ENCODE measurements around the gene GALP. TPM values are rescaled to one million over a fixed set of nuclear protein-coding genes. Genes with fewer than 3 reads are reported as not detected.
"Not testable (repeated sequence)": the region's sequence is repeated elsewhere in the genome, so short reads cannot be mapped to it uniquely, and the experiment has no call there.

GALP gene
- total and polyA plus RNA-seq, 2 donors: not detected

DNA sequence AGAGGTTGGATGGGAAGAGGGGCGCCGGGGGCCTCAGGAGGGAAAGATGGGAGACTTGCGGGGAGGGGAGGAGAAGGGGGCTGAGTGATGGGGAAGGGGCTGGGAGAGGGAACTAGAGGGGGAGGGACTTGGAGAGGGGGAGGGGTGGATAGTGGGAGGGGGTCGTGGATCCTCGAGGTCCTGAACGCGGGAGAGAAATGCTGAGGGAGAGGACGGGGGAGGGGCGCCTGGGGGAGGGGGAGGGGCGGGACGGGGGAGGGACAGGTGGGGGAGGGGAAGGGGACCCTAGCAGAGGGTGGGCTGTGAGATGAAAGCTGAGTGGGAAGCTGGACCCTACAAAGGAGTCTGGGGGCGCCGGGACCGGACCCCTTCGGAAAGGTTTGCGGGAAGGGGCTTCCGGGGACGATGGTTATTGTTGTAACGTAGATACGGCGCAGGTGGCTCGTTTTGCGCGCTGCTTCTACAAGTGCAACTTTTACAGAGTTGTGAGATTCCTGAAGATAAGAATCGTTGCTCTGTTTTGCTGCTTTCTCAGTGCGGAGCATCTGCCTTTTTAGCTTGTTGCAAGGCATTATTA, 34.3 kb upstream of the GALP start:
- Histone ChIP-seq H3K4me1 (ENCODE audit: insufficient read depth) (no peaks in the 10 kb centered on the region), H3K27ac (ENCODE audit: low read depth) (no peak overlapping the region), H3K36me3 (ENCODE audit: insufficient read depth) (no peaks in the 10 kb centered on the region), H3K4me3 (ENCODE audit: low read depth, low read length) (peak overlapping the region; percentile 55)
- WGBS: 1% methylated on average over 25 of the region's 26 CpGs
- DNase-seq (ENCODE audit: extremely low spot score): no peak

DNA sequence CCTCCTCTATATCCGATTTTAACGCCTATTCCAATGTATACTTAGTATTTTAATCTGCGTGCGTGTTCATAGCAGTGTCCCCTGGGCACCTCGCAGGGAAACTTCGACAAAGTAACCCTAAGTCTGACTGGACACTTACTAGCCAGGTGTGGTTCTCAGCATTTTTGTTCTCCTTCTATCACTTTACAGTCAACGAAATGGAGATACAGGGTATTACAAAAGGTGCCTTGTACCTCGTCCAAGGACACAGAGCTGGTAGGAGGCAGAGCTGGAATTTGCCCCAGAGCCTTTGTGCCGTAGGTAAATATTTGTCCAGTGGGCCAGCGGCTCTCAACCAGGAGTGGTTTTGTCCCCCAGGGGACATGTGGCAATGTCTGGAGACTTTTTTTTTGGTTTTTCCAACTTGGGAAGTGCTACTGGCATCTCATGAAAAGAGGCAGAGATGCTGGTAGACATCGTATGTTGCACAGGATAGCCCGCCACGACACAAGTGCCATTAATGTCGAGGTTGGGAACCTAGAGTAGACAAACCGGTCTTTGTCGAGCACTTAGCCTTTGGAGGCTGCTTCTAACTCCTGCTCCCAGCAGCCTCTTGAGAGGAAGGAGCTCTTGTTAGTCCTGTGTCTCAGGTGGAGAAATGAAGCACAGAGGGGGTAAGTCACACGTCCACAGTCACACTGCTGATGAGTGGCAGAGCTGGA, 33.6 kb upstream of the GALP start:
- DNase-seq (ENCODE audit: extremely low spot score): no peak
- Histone ChIP-seq H3K4me1 (ENCODE audit: insufficient read depth) (no peaks in the 10 kb centered on the region), H3K36me3 (ENCODE audit: insufficient read depth) (peaks cover 3% of the 10 kb centered on the region), H3K4me3 (ENCODE audit: low read depth, low read length) (no peak overlapping the region), H3K27ac (ENCODE audit: low read depth) (no peak overlapping the region)
- WGBS: 52% methylated on average over 17 of the region's 17 CpGs

DNA sequence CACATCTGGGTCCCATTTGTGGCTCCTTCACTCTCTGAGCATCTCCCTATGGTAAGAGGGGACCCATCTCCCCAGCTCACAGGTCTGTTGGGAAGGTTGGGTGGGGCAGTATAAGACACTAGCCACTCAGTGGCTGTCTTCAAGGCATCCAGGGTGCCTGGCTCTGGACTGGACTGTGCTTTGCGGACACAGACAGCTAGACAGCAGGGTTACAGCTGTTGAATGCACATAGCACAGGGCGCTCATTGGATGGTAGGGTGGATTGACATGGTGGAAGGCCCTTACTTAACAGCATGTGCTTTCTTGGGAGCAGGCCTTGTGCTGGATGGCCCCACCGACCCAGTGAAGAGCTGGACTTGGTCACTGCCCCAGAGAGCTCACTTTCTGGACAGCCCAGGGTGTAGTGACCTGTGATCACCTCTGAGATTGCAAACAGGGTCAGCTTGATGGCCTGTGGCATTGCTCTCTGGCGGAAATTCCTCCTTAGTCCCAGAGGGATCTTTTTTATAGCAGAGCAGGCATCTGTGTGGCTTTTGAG, 32.8 kb upstream of the GALP start:
- H3K27ac ChIP-seq (ENCODE audit: low read depth): no peak overlapping the region

DNA sequence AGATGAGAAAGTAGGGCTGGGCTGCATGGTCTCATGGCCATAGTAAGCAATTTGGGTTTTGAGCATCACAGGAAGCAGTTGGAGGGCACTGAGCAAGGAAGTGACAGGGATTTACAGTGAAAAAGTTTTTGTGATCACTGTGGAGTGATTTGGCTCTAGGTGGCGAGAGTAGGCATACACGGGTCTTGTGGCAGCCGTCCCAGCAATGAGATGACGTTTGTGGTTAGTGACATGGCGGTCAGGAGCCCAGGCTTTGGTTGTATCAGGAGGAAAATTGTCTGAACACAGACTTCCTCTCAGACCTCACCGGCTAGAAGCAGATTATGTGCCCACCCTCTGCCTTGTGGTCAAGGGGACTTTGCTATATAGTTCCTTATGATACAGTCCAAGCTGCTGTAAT, 31.4 kb upstream of the GALP start:
- no peak for DNase-seq (ENCODE audit: extremely low spot score)
- Histone ChIP-seq H3K36me3 (ENCODE audit: insufficient read depth) (peaks cover 4% of the 10 kb centered on the region), H3K4me3 (ENCODE audit: low read depth, low read length) (no peak overlapping the region), H3K27ac (ENCODE audit: low read depth) (no peak overlapping the region), H3K4me1 (ENCODE audit: insufficient read depth) (no peaks in the 10 kb centered on the region)
- WGBS: 71% methylated on average over 6 of the region's 6 CpGs

More for the DNA sequence above, 32.8 kb upstream of the GALP start:
- Histone ChIP-seq H3K4me1 (ENCODE audit: insufficient read depth) (no peaks in the 10 kb centered on the region), H3K36me3 (ENCODE audit: insufficient read depth) (peaks cover 4% of the 10 kb centered on the region), H3K4me3 (ENCODE audit: low read depth, low read length) (no peak overlapping the region)
- DNase-seq (ENCODE audit: extremely low spot score): no peak
- 72% methylated on average over 4 of the region's 4 CpGs for WGBS

DNA sequence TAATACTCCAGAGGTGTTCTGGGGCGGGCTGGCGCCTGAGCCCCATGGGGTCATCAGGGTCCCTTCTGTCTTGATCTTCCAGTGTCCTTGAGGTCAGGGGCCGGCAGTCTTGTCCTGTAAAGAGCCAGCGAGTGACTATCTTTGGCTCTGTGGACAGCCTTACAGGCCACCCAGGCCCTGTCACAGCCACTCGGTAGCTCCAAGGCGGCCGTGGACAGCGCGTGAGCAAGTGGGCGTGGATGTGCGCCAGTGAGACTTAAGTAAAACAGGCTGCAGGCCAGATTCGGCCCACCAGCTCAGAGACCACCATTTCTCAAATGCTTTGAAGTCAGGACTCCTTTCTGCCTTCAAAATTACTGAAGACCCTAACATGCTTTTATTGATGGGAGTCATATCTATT, 31.0 kb upstream of the GALP start:
- DNase-seq (ENCODE audit: extremely low spot score): no peak
- 90% methylated on average over 12 of the region's 12 CpGs for WGBS
- Histone ChIP-seq H3K4me3 (ENCODE audit: low read depth, low read length) (no peak overlapping the region), H3K36me3 (ENCODE audit: insufficient read depth) (peaks cover 4% of the 10 kb centered on the region), H3K27ac (ENCODE audit: low read depth) (no peak overlapping the region), H3K4me1 (ENCODE audit: insufficient read depth) (no peaks in the 10 kb centered on the region)

DNA sequence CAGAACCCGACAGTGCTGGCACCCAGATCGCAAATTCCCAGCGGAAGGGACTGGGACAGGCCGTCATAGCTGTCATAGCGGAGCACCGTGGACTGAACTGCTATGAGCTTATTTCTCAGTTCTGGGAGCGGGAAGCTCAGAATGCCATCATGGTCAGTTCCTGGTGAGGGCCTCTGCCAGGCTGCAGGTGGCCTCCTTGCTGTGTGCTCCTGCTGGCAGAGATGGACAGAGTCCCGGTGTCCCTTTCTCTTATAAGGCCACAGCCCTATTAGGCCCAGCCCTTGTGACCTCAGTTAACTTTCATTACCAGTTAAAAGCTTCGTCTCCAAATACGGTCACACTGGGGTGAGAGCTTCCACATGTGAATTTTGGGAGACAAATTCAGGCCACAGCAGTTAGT, 30.1 kb upstream of the GALP start:
- Histone ChIP-seq H3K27ac (ENCODE audit: low read depth) (no peak overlapping the region), H3K4me3 (ENCODE audit: low read depth, low read length) (no peak overlapping the region), H3K36me3 (ENCODE audit: insufficient read depth) (peaks cover 4% of the 10 kb centered on the region), H3K4me1 (ENCODE audit: insufficient read depth) (no peaks in the 10 kb centered on the region)
- no peak for DNase-seq (ENCODE audit: extremely low spot score)
- 93% methylated on average over 10 of the region's 10 CpGs for WGBS

DNA sequence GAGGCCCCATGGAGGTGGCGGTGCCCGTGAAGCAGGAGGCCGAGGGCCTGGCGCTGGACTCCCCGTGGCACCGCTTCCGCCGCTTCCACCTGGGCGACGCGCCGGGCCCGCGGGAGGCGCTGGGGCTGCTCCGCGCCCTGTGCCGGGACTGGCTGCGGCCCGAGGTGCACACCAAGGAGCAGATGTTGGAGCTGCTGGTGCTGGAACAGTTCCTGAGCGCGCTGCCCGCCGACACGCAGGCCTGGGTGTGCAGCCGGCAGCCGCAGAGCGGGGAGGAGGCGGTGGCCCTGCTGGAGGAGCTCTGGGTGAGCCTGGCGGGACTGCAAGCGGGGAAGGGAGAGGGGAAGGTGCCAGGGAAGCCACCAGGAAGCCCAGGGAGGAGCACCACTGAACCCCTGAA, 28.9 kb upstream of the GALP start:
- H3K36me3 ChIP-seq (ENCODE audit: insufficient read depth): peaks cover 4% of the 10 kb centered on the region
- H3K27ac ChIP-seq (ENCODE audit: low read depth): no peak overlapping the region
- DNase-seq (ENCODE audit: extremely low spot score): no peak
- H3K4me3 ChIP-seq (ENCODE audit: low read depth, low read length): no peak overlapping the region
- WGBS: 98% methylated on average over 31 of the region's 31 CpGs
- no peaks in the 10 kb centered on the region for H3K4me1 ChIP-seq (ENCODE audit: insufficient read depth)

DNA sequence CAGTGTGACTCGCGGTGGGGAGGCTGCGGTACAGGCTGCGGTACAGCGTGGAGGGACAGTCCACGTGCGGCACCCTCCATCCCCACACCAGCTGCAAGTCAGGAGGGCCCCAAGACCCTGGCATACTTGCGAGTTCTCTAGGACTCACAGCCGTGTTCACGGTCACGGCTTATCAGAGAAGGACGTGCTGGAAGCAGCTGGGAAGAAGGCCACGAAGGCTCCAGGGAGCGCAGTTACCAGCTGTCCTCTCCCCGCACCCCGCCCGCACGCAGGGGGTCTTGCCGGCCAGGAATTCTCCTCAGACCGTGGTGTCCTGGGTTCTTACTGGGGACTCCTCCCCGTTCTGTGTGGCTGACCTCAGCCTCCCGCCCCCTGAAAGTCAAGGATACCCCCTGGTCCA, 28.5 kb upstream of the GALP start:
- WGBS: 92% methylated on average over 22 of the region's 22 CpGs
- H3K27ac ChIP-seq (ENCODE audit: low read depth): no peak overlapping the region
- H3K4me3 ChIP-seq (ENCODE audit: low read depth, low read length): no peak overlapping the region
- no peak for DNase-seq (ENCODE audit: extremely low spot score)
- H3K4me1 ChIP-seq (ENCODE audit: insufficient read depth): no peaks in the 10 kb centered on the region
- H3K36me3 ChIP-seq (ENCODE audit: insufficient read depth): peaks cover 4% of the 10 kb centered on the region

DNA sequence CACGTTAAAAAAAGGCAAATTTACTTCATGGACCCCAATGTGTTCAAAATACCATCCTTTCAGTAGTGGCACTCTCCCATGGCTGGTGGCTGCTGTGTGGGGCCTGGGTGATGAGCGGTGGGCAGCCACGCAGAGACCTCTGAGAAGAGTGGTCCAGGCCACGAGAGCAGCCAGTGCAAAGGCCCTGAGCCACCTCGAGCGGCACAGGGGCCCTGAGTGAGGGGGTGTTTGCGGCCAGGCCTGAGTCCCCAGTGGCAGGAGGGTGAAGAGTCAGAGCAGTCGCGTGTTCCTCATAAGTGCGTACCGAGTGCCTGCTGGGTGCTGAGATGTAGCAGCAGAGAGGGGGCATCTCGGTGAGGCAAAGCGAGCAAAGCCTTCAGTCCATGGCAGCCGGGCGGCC, 27.7 kb upstream of the GALP start:
- Histone ChIP-seq H3K4me1 (ENCODE audit: insufficient read depth) (no peaks in the 10 kb centered on the region), H3K4me3 (ENCODE audit: low read depth, low read length) (no peak overlapping the region), H3K36me3 (ENCODE audit: insufficient read depth) (peaks cover 4% of the 10 kb centered on the region), H3K27ac (ENCODE audit: low read depth) (no peak overlapping the region)
- 98% methylated on average over 15 of the region's 15 CpGs for WGBS
- no peak for DNase-seq (ENCODE audit: extremely low spot score)

DNA sequence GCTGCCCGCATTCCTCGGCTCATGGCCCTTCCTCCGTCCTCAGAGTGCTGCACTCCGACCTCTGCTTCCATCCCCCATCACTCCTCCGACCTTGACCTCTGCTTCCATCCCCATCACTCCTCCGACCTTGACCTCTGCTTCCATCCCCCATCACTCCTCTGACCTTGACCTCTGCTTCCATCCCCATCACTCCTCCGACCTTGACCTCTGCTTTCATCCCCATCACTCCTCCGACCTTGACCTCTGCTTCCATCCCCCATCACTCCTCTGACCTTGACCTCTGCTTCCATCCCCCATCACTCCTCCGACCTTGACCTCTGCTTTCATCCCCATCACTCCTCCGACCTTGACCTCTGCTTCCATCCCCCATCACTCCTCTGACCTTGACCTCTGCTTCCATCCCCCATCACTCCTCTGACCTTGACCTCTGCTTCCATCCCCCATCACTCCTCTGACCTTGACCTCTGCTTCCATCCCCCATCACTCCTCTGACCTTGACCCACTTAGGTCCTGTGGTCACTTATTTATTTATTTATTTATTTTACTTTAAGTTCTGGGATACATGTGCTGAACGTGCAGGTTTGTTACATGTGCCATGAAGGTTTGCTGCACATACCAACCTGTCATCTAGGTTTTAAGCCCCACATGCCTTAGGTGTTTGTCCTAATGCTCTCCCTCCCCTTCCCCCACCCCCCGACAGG, 26.7 kb upstream of the GALP start:
- not testable (repeated sequence) for H3K36me3 ChIP-seq (ENCODE audit: insufficient read depth); H3K4me1 ChIP-seq (ENCODE audit: insufficient read depth); H3K4me3 ChIP-seq (ENCODE audit: low read depth, low read length); DNase-seq (ENCODE audit: extremely low spot score); H3K27ac ChIP-seq (ENCODE audit: low read depth)
- WGBS: 95% methylated on average over 12 of the region's 12 CpGs

DNA sequence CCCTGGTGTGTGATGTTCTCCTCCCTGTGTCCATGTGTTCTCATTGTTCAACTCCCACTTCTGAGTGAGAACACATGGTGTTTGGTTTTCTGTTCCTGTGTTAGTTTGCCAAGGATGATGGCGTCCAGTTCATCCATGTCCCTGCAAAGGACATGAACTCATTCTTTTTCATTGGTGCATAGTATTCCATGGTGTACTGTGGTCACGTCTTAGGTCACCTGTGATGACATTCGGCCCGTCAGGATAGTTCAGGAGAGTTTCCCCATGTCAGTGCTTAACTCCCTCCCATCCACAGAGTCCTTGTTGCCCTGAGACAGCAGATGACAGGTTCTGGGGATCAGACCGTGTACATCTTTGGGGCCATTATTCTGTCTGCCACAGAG, 26.2 kb upstream of the GALP start:
- 93% methylated on average over 5 of the region's 5 CpGs for WGBS
- peaks cover 4% of the 10 kb centered on the region for H3K36me3 ChIP-seq (ENCODE audit: insufficient read depth)
- H3K27ac ChIP-seq (ENCODE audit: low read depth): no peak overlapping the region
- no peak for DNase-seq (ENCODE audit: extremely low spot score)
- no peaks in the 10 kb centered on the region for H3K4me1 ChIP-seq (ENCODE audit: insufficient read depth)
- H3K4me3 ChIP-seq (ENCODE audit: low read depth, low read length): no peak overlapping the region

DNA sequence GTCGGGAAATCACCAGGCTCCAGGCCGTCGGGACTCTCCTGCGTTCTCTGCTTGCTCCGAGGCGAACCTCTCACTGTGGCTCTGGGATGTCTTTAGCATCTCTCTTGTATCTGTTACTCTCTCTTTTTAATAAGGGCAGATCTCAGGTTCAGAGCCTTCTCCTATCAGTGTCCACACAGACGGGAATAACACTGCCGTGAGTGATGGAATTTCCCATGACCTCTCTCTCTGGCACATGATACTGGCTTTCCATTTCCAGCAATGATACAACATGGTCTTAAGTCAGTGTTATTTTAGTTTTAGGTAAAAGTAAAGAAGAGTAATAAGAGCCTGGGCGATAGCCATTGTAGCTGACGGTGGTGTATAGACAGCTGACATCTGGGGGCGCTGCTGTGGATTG, 25.4 kb upstream of the GALP start:
- WGBS: 88% methylated on average over 11 of the region's 11 CpGs
- Histone ChIP-seq H3K4me1 (ENCODE audit: insufficient read depth) (no peaks in the 10 kb centered on the region), H3K4me3 (ENCODE audit: low read depth, low read length) (no peak overlapping the region), H3K36me3 (ENCODE audit: insufficient read depth) (peaks cover 4% of the 10 kb centered on the region), H3K27ac (ENCODE audit: low read depth) (no peak overlapping the region)
- DNase-seq (ENCODE audit: extremely low spot score): no peak

DNA sequence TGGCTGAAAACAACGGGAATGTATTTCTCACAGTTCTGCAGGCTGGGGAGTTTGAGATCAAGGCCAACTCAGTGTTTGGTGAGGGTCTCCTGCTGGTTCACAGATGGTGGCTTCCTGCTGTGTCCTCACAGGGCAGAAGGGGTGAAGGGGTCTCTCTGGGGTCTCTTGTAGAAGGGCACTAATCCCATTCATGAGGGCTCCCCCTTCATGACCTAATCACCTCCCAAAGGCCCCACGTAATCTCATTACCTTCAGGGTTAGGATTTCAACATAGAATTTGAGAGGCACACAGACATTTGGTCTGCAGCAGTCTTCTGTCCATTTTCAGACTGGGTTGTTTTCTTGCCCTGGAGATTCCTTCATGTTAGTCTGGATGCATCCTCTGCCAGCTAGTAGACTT, 23.2 kb upstream of the GALP start:
- H3K4me3 ChIP-seq (ENCODE audit: low read depth, low read length): no peak overlapping the region
- H3K36me3 ChIP-seq (ENCODE audit: insufficient read depth): no peaks in the 10 kb centered on the region
- no peak overlapping the region for H3K27ac ChIP-seq (ENCODE audit: low read depth)
- no peaks in the 10 kb centered on the region for H3K4me1 ChIP-seq (ENCODE audit: insufficient read depth)
- 83% methylated on average over 2 of the region's 2 CpGs for WGBS
- DNase-seq (ENCODE audit: extremely low spot score): no peak

DNA sequence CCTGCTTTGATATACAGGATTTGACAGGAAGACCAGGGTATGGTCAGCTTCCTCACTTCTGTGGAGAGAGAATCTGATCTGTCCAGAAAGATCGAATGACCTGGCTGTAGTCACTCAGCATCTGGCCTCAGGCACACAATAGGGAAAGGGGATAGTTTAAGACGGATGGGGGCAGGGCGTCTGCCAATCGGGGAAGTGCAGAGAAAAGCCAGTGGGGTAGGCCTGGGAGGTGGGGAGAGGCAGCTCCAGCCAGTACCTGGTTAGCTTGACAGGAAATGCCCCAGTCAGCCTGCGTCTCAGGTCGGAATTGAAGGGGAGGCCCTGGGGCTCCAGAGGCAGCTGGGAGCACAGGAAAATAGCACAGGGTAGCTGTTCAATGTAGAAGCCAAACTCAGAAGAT, 22.3 kb upstream of the GALP start:
- peaks cover 4% of the 10 kb centered on the region for H3K36me3 ChIP-seq (ENCODE audit: insufficient read depth)
- no peak overlapping the region for H3K27ac ChIP-seq (ENCODE audit: low read depth)
- 42% methylated on average over 6 of the region's 6 CpGs for WGBS
- no peak for DNase-seq (ENCODE audit: extremely low spot score)
- H3K4me1 ChIP-seq (ENCODE audit: insufficient read depth): no peaks in the 10 kb centered on the region
- H3K4me3 ChIP-seq (ENCODE audit: low read depth, low read length): no peak overlapping the region
